ENCODE measurements around the gene MEGF9.

Gene MEGF9

GRCh38 chr9:120714088-120714845, at the start of gene MEGF9:
Gene MEGF9 (minus strand): TSS chr9:120714470. CDS start chr9:120714358, 112 bp downstream.
- no peaks in the 10 kb centered on the region for H3K9me3 ChIP-seq (ENCODE audit: insufficient read depth, low read length)
- H3K27ac ChIP-seq (ENCODE audit: low read depth, low read length): peak within 1 kb of the TSS; percentile 22; the same call in 1 of the 2 replicates
- peak within 1 kb of the TSS; percentile 53 for H3K4me3 ChIP-seq (ENCODE audit: insufficient read depth, low read length, poor library complexity, severe bottlenecking)
- no peaks in the 10 kb centered on the region for H3K9me2 ChIP-seq (replicated peaks; ENCODE audit: insufficient read depth, low read length)
- peak within 1 kb of the TSS; percentile 73 for H3K4me2 ChIP-seq (ENCODE audit: low read depth, low read length, poor library complexity, severe bottlenecking)
- H2AFZ ChIP-seq (ENCODE audit: low read depth, low read length, severe bottlenecking): peak within 1 kb of the TSS; percentile 94
- no peaks in the 10 kb centered on the region for H4K20me1 ChIP-seq (ENCODE audit: low read depth, low read length)
- no peak for TF ChIP-seq CTCF (IDR thresholded peaks at IDR 0.05; ENCODE audit: insufficient read depth, low read length, poor library complexity, severe bottlenecking)
- no peak for TF ChIP-seq EZH2phosphoT487 (conservative IDR thresholded peaks at IDR 0.05; ENCODE audit: low read length)
- H3K27me3 ChIP-seq (ENCODE audit: low read length): no peaks in the 10 kb centered on the region
- H3K9ac ChIP-seq (ENCODE audit: low read length): peak within 1 kb of the TSS; percentile 67
- H3F3A ChIP-seq (ENCODE audit: insufficient read depth): no peaks in the 10 kb centered on the region; the same call in 1 of the 2 replicates
- no peaks in the 10 kb centered on the region for H3K36me3 ChIP-seq (ENCODE audit: low read length)
- no peaks in the 10 kb centered on the region for H3K79me2 ChIP-seq (ENCODE audit: insufficient read depth, low read length)

GRCh38 chr9:120761006-120761405, 46.7 kb upstream of the MEGF9 start:
- H3K4me2 ChIP-seq (ENCODE audit: low read depth, low read length, poor library complexity, severe bottlenecking): no peak overlapping the region
- H3K27ac ChIP-seq (ENCODE audit: low read depth, low read length): no peak overlapping the region
- H3K9ac ChIP-seq (ENCODE audit: low read length): no peak overlapping the region
- H3F3A ChIP-seq (ENCODE audit: insufficient read depth): peaks cover 21% of the 10 kb centered on the region
- H3K79me2 ChIP-seq (ENCODE audit: insufficient read depth, low read length): no peaks in the 10 kb centered on the region
- H3K9me2 ChIP-seq (replicated peaks; ENCODE audit: insufficient read depth, low read length): no peaks in the 10 kb centered on the region
- no peaks in the 10 kb centered on the region for H4K20me1 ChIP-seq (ENCODE audit: low read depth, low read length)
- TF ChIP-seq CTCF (IDR thresholded peaks at IDR 0.05; ENCODE audit: insufficient read depth, low read length, poor library complexity, severe bottlenecking): no peak
- no peak for TF ChIP-seq EZH2phosphoT487 (conservative IDR thresholded peaks at IDR 0.05; ENCODE audit: low read length)
- no peaks in the 10 kb centered on the region for H3K9me3 ChIP-seq (ENCODE audit: insufficient read depth, low read length)
- no peaks in the 10 kb centered on the region for H3K27me3 ChIP-seq (ENCODE audit: low read length)
- no peak overlapping the region for H2AFZ ChIP-seq (ENCODE audit: low read depth, low read length, severe bottlenecking)
- H3K4me3 ChIP-seq (ENCODE audit: insufficient read depth, low read length, poor library complexity, severe bottlenecking): no peak overlapping the region
- peaks cover 12% of the 10 kb centered on the region; the same call in 1 of the 2 replicates for H3K36me3 ChIP-seq (ENCODE audit: low read length)

GRCh38 chr9:120759755-120760400, 45.6 kb upstream of the MEGF9 start:
- TF ChIP-seq CTCF (IDR thresholded peaks at IDR 0.05; ENCODE audit: insufficient read depth, low read length, poor library complexity, severe bottlenecking): no peak
- no peak for TF ChIP-seq EZH2phosphoT487 (conservative IDR thresholded peaks at IDR 0.05; ENCODE audit: low read length)
- H3K9ac ChIP-seq (ENCODE audit: low read length): no peak overlapping the region
- no peak overlapping the region for H2AFZ ChIP-seq (ENCODE audit: low read depth, low read length, severe bottlenecking)
- no peaks in the 10 kb centered on the region for H3K79me2 ChIP-seq (ENCODE audit: insufficient read depth, low read length)
- H3K4me3 ChIP-seq (ENCODE audit: insufficient read depth, low read length, poor library complexity, severe bottlenecking): no peak overlapping the region
- H3K4me2 ChIP-seq (ENCODE audit: low read depth, low read length, poor library complexity, severe bottlenecking): no peak overlapping the region
- H3K9me3 ChIP-seq (ENCODE audit: insufficient read depth, low read length): no peaks in the 10 kb centered on the region
- peaks cover 11% of the 10 kb centered on the region; the same call in 1 of the 2 replicates for H3K36me3 ChIP-seq (ENCODE audit: low read length)
- no peaks in the 10 kb centered on the region for H4K20me1 ChIP-seq (ENCODE audit: low read depth, low read length)
- peaks cover 21% of the 10 kb centered on the region for H3F3A ChIP-seq (ENCODE audit: insufficient read depth)
- no peak overlapping the region for H3K27ac ChIP-seq (ENCODE audit: low read depth, low read length)
- H3K27me3 ChIP-seq (ENCODE audit: low read length): no peaks in the 10 kb centered on the region
- no peaks in the 10 kb centered on the region for H3K9me2 ChIP-seq (replicated peaks; ENCODE audit: insufficient read depth, low read length)

Data from SU-DHL-6 (cell line).